Naive thymus-derived CD8-positive, alpha-beta T cell (primary cell): Measurements from ENCODE around the gene PNPLA6. TPM values are rescaled to one million over a fixed set of nuclear protein-coding genes. Genes with fewer than 3 reads are reported as not detected.

Source experiments
- ATAC-seq, 2 donors: fragments of 150-1000 bp; cut with Tn5 transposase in 1 of 2; sonication (Bioruptor Pico), chemical (Tn5 transposase) in 1 of 2; 1 replicate in 1 of 2; 2 replicates in 1 of 2; pipeline ENCODE4 v1.10.0; 2021; ENCODE audit warnings: mild to moderate bottlenecking in 2 of 2, moderate library complexity in 2 of 2
- POLR2A ChIA-PET: fragments of 350-600 bp; sonication (Branson Sonifier 250); formaldehyde crosslinking; loops from one replicate; lab custom pipeline; 2021; ENCODE audit warnings: antibody characterized with exemption; lab: Charles Lee
- DNase-seq, 10 donors: peaks; one replicate each; pipeline versions ENCODE4 v3.0.0 to v3.0.0-alpha.2; 2020 to 2022
- H3K27ac Mint-ChIP-seq, 10 donors: one replicate each; pipeline ENCODE4 v1.8.0; 2020 to 2022; ENCODE audit warnings: mild to moderate bottlenecking in 10 of 10, mixed read lengths in 10 of 10, moderate library complexity in 4 of 10, inconsistent platforms in 1 of 10
- H3K27me3 Mint-ChIP-seq, 5 donors: one replicate each; pipeline ENCODE4 v1.8.0; 2021 to 2022; ENCODE audit warnings: mixed read lengths in 5 of 5
- H3K36me3 Mint-ChIP-seq, 3 donors: one replicate each; pipeline ENCODE4 v1.8.0; 2020 to 2022; ENCODE audit warnings: mixed read lengths in 3 of 3, mild to moderate bottlenecking in 2 of 3, inconsistent platforms in 1 of 3
- H3K4me1 Mint-ChIP-seq, 4 donors: one replicate each; pipeline ENCODE4 v1.8.0; 2021 to 2022; ENCODE audit warnings: mixed read lengths in 4 of 4
- H3K4me3 Mint-ChIP-seq, 10 donors: one replicate each; pipeline ENCODE4 v1.8.0; 2020 to 2022; ENCODE audit warnings: mild to moderate bottlenecking in 10 of 10, mixed read lengths in 10 of 10, moderate library complexity in 6 of 10, inconsistent platforms in 1 of 10
- H3K9me3 Mint-ChIP-seq, 9 donors: one replicate each; pipeline ENCODE4 v1.8.0; 2020 to 2022; ENCODE audit warnings: mixed read lengths in 9 of 9, mild to moderate bottlenecking in 3 of 9, inconsistent platforms in 1 of 9, moderate library complexity in 1 of 9
- polyA plus RNA-seq, 3 donors: library from polyadenylated mRNA; unstranded; fragments of 300-500 nt; fragmentation: Illumina TruSeq; gene quantifications; one replicate each; pipeline ENCODE4 v1.2.3, GENCODE V29; 2021
- total RNA-seq, 8 experiments: library from RNA in 2 of 8; stranded (reverse) in 2 of 8; gene quantifications; one replicate each; pipeline ENCODE4 v1.2.3 and lab custom pipeline; 2021 to 2026

PNPLA6 gene
- total RNA-seq (100 to 1,000 TPM; 114 to 116 TPM), polyA plus RNA-seq (10 to 100 TPM in 1 of 3 donors, 1 to 10 TPM in 2; 5.9 to 10.2 (median 7.0) TPM), total RNA-seq (lab: John Stamatoyannopoulos, UW) (45.8 to 94.3 (median 81.6) reads per million in 6 experiments)

DNA sequence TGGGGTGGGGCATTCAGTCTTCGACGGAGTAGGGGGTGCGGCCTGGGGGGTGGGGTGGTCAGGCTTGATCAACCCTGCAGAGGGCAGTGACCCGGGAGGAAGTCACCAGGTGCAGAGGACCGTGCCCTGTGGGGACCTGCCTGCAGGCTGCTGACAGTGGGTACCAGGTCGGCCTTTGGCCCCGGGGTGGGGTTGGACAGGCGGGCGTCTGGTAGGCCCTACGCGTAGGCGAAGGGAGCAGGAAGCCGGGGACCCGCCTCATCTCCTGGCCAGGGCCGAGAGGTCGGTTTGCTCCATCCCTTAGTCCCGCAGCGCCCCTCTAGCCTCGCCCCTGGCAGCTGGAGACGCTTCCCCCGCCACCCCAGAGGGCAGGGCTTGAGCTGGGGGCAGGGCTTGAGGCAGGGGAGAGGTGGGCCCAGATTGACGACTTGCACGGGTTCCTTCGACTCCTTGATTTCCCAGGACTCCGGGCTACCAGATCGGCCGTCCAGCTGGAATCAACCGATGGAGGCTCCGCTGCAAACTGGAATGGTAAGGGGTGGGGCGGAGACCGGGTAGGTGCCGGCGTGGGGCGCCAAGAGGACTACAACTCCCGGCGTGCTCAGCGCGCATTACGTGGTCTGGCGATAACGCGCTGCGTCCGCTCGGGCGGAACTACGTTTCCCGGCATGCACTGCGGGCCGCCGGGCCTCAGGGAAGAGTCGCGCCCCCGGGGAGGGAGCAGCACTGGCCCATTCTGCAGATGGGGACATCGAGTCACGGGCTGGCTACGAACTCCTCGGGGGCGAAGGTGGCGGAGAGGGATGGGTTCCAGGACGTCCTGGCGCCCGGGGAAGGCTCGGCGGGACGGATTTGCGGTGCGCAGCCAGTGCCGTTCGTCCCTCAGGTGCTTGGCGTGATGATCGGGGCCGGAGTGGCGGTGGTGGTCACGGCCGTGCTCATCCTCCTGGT lies at the start of gene PNPLA6:
TSS of gene PNPLA6 (plus strand) at position 671 of the 951 bp plus-strand sequence. CDS start at position 743, 72 bp downstream.
- H3K36me3 Mint-ChIP-seq: peaks cover 0 to 12% (median 4%) of the 10 kb centered on the region in 3 donors
- peak; percentile 84 to 97 (median 92) for DNase-seq
- H3K9me3 Mint-ChIP-seq: no peaks in the 10 kb centered on the region
- H3K4me1 Mint-ChIP-seq: peaks cover 14 to 30% (median 24%) of the 10 kb centered on the region in 4 donors
- H3K4me3 Mint-ChIP-seq: peak within 1 kb of the TSS; percentile 91 to 97 (median 94)
- H3K27ac Mint-ChIP-seq: peak within 1 kb of the TSS; percentile 81 to 96 (median 94)
- ATAC-seq: peak; percentile 78 to 81
- POLR2A ChIA-PET: interaction anchor here (0.9 to 4.1 kb wide), 6 partner anchors 13 to 465 kb away, joined by 3 to 63 read pairs (median 4); partner anchors contain the start of genes MCOLN1, PET100, XAB2 and ZNF358
- H3K27me3 Mint-ChIP-seq: no peaks in the 10 kb centered on the region

DNA sequence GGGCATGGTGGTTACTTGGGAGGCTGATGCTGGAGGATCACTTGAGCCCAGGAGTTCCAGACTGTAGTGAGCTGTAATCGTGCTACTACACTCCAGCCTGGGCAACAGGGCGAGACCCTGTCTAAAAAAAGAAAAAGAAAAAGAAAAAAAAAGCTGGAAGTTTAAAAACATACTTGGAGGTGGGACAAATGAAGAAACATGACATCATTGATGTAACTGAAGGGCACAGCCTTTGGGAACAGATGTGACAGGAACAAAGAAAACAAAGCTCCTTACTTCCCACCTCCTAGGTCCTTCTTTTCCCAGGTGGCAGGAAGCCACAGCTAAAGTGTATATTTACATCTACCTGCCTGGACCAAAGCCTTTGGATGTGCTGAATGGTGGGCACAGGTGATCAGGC lies 48.6 kb upstream of the PNPLA6 start:
- H3K27me3 Mint-ChIP-seq: peaks cover 0 to 2% (median 0%) of the 10 kb centered on the region in 5 donors
- H3K27ac Mint-ChIP-seq: peak overlapping the region in 2 of 10 donors; percentile 43 to 49
- no peak for ATAC-seq
- H3K4me3 Mint-ChIP-seq: peak overlapping the region in 2 of 10 donors; percentile 20 to 77
- no peak for DNase-seq
- POLR2A ChIA-PET: interaction anchor here (0.5 kb wide), 1 partner anchor 80 kb away, joined by 3 read pairs; no protein-coding TSS in a partner anchor
- H3K9me3 Mint-ChIP-seq: no peaks in the 10 kb centered on the region
- H3K36me3 Mint-ChIP-seq: no peaks in the 10 kb centered on the region
- peaks cover 10 to 30% (median 22%) of the 10 kb centered on the region in 4 donors for H3K4me1 Mint-ChIP-seq

GRCh38 chr19:7488736-7489353 lies 46.7 kb upstream of the PNPLA6 start, which contains the start of gene PEX11G:
Gene PEX11G (minus strand): TSS chr19:7489035. CDS start chr19:7489010, 25 bp downstream.
- Mint-ChIP-seq H3K4me1 (peaks cover 3 to 27% (median 13%) of the 10 kb centered on the region in 4 donors), H3K36me3 (no peaks in the 10 kb centered on the region), H3K9me3 (no peaks in the 10 kb centered on the region), H3K27ac (peak within 1 kb of the TSS; percentile 82 to 97 (median 92)), H3K27me3 (peaks cover 0 to 2% (median 0%) of the 10 kb centered on the region in 5 donors), H3K4me3 (peak within 1 kb of the TSS; percentile 79 to 96 (median 88))
- POLR2A ChIA-PET: interaction anchor here (0.7 to 1.1 kb wide), 4 partner anchors 10 to 1817 kb away, joined by 3 to 4 read pairs (median 3); no protein-coding TSS in a partner anchor
- peak; percentile 84 to 93 (median 91) for DNase-seq
- ATAC-seq: peak; percentile 96 to 97

DNA sequence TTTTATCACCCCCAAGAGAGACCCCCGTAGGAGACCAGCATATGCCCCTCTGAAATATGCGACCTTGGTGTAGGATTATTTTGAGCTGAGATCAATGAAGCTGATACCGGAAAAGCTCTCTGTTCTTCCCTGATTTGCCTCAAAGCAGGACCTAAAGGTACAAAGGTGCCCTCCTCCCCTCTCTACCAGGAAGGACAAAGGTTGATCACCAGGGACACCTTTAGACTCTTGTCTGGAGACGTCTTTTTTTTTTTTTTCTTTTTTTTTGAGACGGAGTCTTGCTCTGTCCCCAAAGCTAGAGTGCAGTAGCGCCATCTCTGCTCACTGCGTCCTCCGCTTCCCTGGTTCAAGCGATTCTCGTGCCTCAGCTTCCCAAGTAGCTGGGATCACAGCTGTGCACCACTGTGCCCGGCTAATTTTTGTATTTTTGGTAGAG lies 45.9 kb upstream of the PNPLA6 start:
- DNase-seq (no peak), ATAC-seq (no peak)
- H3K9me3 Mint-ChIP-seq: no peaks in the 10 kb centered on the region
- peaks cover 0 to 2% (median 0%) of the 10 kb centered on the region in 5 donors for H3K27me3 Mint-ChIP-seq
- peaks cover 1 to 27% (median 10%) of the 10 kb centered on the region in 4 donors for H3K4me1 Mint-ChIP-seq
- peak overlapping the region; percentile 79 to 96 (median 88) for H3K4me3 Mint-ChIP-seq
- no peaks in the 10 kb centered on the region for H3K36me3 Mint-ChIP-seq
- peak overlapping the region in 9 of 10 donors; percentile 74 to 97 (median 92) for H3K27ac Mint-ChIP-seq
- POLR2A ChIA-PET: interaction anchor here (0.7 to 1.0 kb wide), 5 partner anchors 9 to 1817 kb away, joined by 3 to 9 read pairs (median 3); no protein-coding TSS in a partner anchor

DNA sequence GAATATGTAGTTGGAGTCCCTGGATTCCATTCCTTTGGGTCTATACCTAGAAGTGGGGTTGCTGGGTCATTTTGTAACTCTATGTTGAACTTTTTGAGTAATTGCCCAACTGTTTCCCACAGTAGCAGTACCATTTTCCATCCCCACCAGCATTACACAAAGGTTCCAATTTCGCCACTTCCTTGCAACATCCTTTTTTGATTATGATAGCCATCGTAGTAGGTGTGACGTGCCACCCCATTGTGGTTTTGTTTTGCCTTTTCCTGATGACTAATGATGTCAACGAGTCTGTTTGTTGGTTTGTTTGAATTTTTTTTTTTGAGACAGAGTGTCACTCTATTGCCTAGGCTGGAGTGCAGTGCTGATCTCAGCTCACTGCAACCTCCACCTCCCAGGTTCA lies 43.4 kb upstream of the PNPLA6 start:
- ATAC-seq: no peak
- Mint-ChIP-seq H3K4me3 (no peak overlapping the region), H3K36me3 (no peaks in the 10 kb centered on the region)

DNA sequence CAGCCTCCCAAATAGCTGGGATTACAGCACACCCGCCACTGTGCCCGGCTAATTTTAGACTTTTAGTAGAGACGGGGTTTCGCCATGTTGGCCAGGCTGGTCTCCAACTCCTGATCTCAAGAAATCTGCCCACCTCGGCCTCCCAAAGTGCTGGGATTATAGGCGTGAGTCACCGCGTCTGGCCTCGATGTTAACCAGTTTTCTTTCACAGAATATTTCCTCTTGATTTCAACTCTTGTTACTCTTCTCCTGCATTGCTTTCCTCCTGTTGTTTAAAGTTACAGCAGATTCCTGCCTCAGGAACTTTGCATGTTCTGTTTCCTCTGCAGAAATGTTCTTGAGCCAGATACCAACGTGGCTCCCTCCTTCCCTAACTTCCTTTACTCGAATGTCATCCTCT lies 43.0 kb upstream of the PNPLA6 start:
- peak overlapping the region in 2 of 10 donors; percentile 27 to 29 for H3K27ac Mint-ChIP-seq
- peaks cover 1 to 27% (median 10%) of the 10 kb centered on the region in 4 donors for H3K4me1 Mint-ChIP-seq
- POLR2A ChIA-PET: no interaction called here

More for the DNA sequence above, 43.4 kb upstream of the PNPLA6 start:
- H3K9me3 Mint-ChIP-seq: no peaks in the 10 kb centered on the region
- H3K27me3 Mint-ChIP-seq: peaks cover 0 to 8% (median 4%) of the 10 kb centered on the region in 5 donors
- H3K4me1 Mint-ChIP-seq: peaks cover 1 to 27% (median 10%) of the 10 kb centered on the region in 4 donors
- H3K27ac Mint-ChIP-seq: peak overlapping the region in 1 of 10 donors; percentile 57
- DNase-seq: no peak
- POLR2A ChIA-PET: no interaction called here

DNA sequence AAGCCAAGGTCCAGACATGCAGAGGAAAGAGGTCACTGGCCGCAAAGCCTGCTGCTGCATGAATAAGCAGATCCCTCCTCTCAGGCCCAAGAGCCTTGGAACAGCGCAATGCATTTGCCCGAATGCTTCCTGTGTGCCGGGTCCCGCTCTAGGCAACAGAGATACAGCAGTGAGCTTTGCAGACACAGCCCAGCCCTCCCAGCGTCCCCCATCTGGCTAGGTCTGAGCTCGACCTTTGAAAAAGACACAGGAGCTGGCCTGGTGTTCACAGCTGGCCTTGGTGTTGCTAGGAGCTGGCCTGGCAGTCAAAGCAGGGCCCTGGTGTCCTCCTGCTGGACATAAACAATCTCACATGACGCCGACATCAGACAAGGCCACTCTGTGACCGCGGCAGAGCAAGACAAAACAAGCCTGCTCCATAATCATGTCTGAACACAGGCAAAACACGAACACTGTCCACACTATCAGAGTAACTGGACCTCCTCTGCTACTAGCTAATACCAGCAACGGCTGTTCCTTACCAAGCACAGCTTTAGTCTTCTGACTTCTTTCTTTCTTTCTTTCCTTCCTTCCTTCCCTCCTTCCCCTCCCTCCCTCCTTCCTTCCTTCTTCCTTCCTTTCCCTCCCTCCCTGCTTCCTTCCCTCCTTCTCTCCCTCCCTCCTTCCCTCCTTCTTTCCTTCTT lies 41.0 kb upstream of the PNPLA6 start:
- Mint-ChIP-seq H3K27me3 (peaks cover 3 to 24% (median 16%) of the 10 kb centered on the region in 5 donors), H3K36me3 (no peaks in the 10 kb centered on the region), H3K4me1 (peaks cover 2 to 21% (median 4%) of the 10 kb centered on the region in 4 donors), H3K4me3 (no peak overlapping the region), H3K9me3 (no peaks in the 10 kb centered on the region), H3K27ac (peak overlapping the region in 2 of 10 donors; percentile 9 to 61)
- DNase-seq (no peak), ATAC-seq (no peak)
- POLR2A ChIA-PET: no interaction called here

More for the DNA sequence above, 43.0 kb upstream of the PNPLA6 start:
- Mint-ChIP-seq H3K36me3 (no peaks in the 10 kb centered on the region), H3K9me3 (no peaks in the 10 kb centered on the region), H3K27me3 (peaks cover under 1 to 9% (median 5%) of the 10 kb centered on the region in 5 donors), H3K4me3 (peak overlapping the region in 1 of 10 donors; percentile 1)
- ATAC-seq: no peak
- no peak for DNase-seq

DNA sequence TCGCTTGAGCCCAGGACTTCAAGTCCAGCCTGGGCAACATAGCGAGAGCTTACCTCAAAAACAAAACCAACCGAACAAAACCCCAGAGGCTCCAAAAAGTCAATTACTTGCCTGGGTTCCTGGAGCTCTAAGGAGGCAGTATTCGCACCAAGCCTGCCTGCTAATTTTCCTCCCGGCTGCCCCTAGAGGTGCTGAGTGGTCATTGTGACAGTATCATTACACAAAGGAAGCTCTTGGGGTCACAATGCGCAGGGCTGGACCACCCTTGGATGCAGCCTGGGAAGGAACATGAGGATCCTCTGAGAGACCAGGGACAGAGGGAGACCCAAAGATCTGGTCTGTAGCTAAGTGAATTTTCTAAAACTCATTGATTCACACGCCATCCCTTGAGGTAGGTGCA lies 38.2 kb upstream of the PNPLA6 start:
- ATAC-seq (peak in 1 of 2 donors; percentile 45), DNase-seq (no peak)
- POLR2A ChIA-PET: interaction anchor here (1.1 kb wide), 1 partner anchor 18 kb away, joined by 3 read pairs; the partner anchor contains the start of gene ZNF358
- Mint-ChIP-seq H3K27ac (no peak overlapping the region), H3K4me3 (no peak overlapping the region), H3K27me3 (peaks cover 5 to 45% (median 22%) of the 10 kb centered on the region in 5 donors), H3K36me3 (no peaks in the 10 kb centered on the region), H3K4me1 (peaks cover 5 to 9% (median 6%) of the 10 kb centered on the region in 4 donors), H3K9me3 (no peaks in the 10 kb centered on the region)

GRCh38 chr19:7500811-7501450 lies 34.6 kb upstream of the PNPLA6 start:
- DNase-seq (peak in 1 of 10 donors; percentile 26), ATAC-seq (peak; percentile 39 to 48)
- Mint-ChIP-seq H3K4me1 (peaks cover 8 to 18% (median 12%) of the 10 kb centered on the region in 4 donors), H3K27ac (peak overlapping the region in 1 of 10 donors; percentile 72), H3K4me3 (peak overlapping the region in 6 of 10 donors; percentile 52 to 80 (median 68)), H3K36me3 (no peaks in the 10 kb centered on the region), H3K27me3 (peaks cover 13 to 70% (median 30%) of the 10 kb centered on the region in 5 donors), H3K9me3 (no peaks in the 10 kb centered on the region)
- POLR2A ChIA-PET: interaction anchor here (0.6 to 1.6 kb wide), 3 partner anchors 16 to 1040 kb away, joined by 3 read pairs; partner anchors contain the start of gene ZNF358

DNA sequence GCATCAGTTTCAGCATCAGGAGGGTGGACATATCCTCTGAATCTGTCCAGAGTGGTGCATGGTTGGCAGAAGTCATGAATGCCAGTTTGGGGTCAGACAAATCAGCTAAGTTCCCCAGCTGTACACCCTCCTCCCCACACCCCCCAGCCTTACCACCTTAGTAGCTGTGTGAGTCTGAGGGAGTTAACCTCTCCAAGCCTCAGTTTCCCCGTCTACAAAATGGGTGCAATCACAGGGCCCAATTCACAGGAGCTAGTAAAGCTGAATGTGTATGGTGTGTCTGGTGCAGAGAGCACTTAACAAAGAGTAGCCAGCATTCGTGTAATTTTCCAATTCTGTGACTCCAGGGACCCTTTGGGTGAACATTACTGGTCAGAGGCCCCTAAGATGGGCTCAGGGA lies 33.0 kb upstream of the PNPLA6 start:
- Mint-ChIP-seq H3K27me3 (peaks cover 12 to 69% (median 30%) of the 10 kb centered on the region in 5 donors), H3K27ac (no peak overlapping the region), H3K4me3 (no peak overlapping the region), H3K9me3 (no peaks in the 10 kb centered on the region), H3K4me1 (peaks cover 11 to 30% (median 17%) of the 10 kb centered on the region in 4 donors), H3K36me3 (no peaks in the 10 kb centered on the region)
- ATAC-seq (no peak), DNase-seq (no peak)
- POLR2A ChIA-PET: interaction anchor here (1.6 kb wide), 1 partner anchor 14 kb away, joined by 3 read pairs; the partner anchor contains the start of gene ZNF358

GRCh38 chr19:7504684-7505083 lies 30.8 kb upstream of the PNPLA6 start:
- DNase-seq (no peak), ATAC-seq (no peak)
- Mint-ChIP-seq H3K27me3 (peaks cover 10 to 55% (median 26%) of the 10 kb centered on the region in 5 donors), H3K36me3 (no peaks in the 10 kb centered on the region), H3K4me3 (no peak overlapping the region), H3K4me1 (peaks cover 10 to 30% (median 15%) of the 10 kb centered on the region in 4 donors), H3K9me3 (no peaks in the 10 kb centered on the region), H3K27ac (no peak overlapping the region)
- POLR2A ChIA-PET: interaction anchor here (0.7 to 1.3 kb wide), 2 partner anchors 12 to 440 kb away, joined by 3 to 5 read pairs; partner anchors contain the start of gene ZNF358
